Heart left ventricle (tissue), 16 donors: ENCODE measurements around the gene CNGA3. TPM values are rescaled to one million over a fixed set of nuclear protein-coding genes. Genes with fewer than 3 reads are reported as not detected.

Experiments
- ATAC-seq, 4 donors: fragments of 200-7000 bp; cut with Tn5 transposase; one replicate each; pipeline ENCODE4 v1.9.1; 2020 to 2022; ENCODE audit warnings: moderate library complexity in 4 of 4, mild to moderate bottlenecking in 3 of 4, moderate number of reproducible peaks in 1 of 4
- DNase-seq, 5 donors: peaks; one replicate each; pipeline ENCODE4 v3.0.0-alpha.2; 2020
- H3K27ac ChIP-seq, 12 donors: fragments of 200-600 bp; sonication (generic) in 4 of 12; one replicate each; pipeline versions ENCODE4 v1.5.0 to v1.8.0; 2016 to 2022; ENCODE audit warnings: mild to moderate bottlenecking in 2 of 12
- H3K27me3 ChIP-seq, 9 donors: fragments of 200-600 bp; sonication (generic) in 2 of 9; one replicate each; pipeline versions ENCODE4 v1.5.1 to v1.8.0; 2016 to 2022; ENCODE audit warnings: mild to moderate bottlenecking in 3 of 9
- H3K36me3 ChIP-seq, 9 donors: fragments of 200-600 bp; sonication (generic) in 2 of 9; one replicate each; pipeline versions ENCODE4 v1.5.0 to v1.8.0; 2018 to 2022; ENCODE audit warnings: mild to moderate bottlenecking in 2 of 9
- H3K4me1 ChIP-seq, 12 donors: fragments of 200-600 bp; sonication (generic) in 4 of 12; one replicate each; pipeline versions ENCODE4 v1.5.0 to v1.8.0; 2016 to 2022; ENCODE audit warnings: mild to moderate bottlenecking in 3 of 12
- H3K4me3 ChIP-seq, 12 donors: fragments of 200-600 bp; sonication (generic) in 4 of 12; one replicate each; pipeline versions ENCODE4 v1.5.0 to v1.8.0; 2017 to 2022; ENCODE audit warnings: mild to moderate bottlenecking in 9 of 12, moderate library complexity in 4 of 12
- H3K9me3 ChIP-seq, 12 donors: fragments of 200-600 bp; sonication (generic) in 4 of 12; one replicate each; pipeline versions ENCODE4 v1.5.0 to v1.8.0; 2016 to 2022; ENCODE audit warnings: mild to moderate bottlenecking in 1 of 12
- POLR2A ChIP-seq, 2 donors: fragments of 450-650 bp; IDR thresholded peaks; one replicate each; pipeline ENCODE4 v1.6.1; 2017; ENCODE audit warnings: antibody characterized with exemption in 2 of 2, mild to moderate bottlenecking in 2 of 2, moderate library complexity in 2 of 2
- WGBS, 4 donors: extraction: QIAGEN DNeasy Blood & Tissue Kit in 2 of 4; methylation state at CpG; one replicate each; pipeline versions ENCODE4 v1.1.5 to v1.1.7; 2013 to 2018; 5-methylcytosine and 5-hydroxymethylcytosine counted together
- intact Hi-C, 10 donors: fragments of 100-400 bp; cut with DNase I; formaldehyde crosslinking; loops; one replicate each; pipeline versions ENCODE4 v1.11.1 to v1.14.2; 2022
- polyA plus RNA-seq, 2 donors: library from polyadenylated mRNA; stranded (reverse); fragments of 200-250 nt; gene quantifications; one replicate each; pipeline ENCODE4 v1.2.3, GENCODE V29; 2013
- total RNA-seq, 9 donors: library from RNA; depleted of rRNA in 2 of 9; stranded (reverse); fragments of >200 nt in 2 of 9; fragmentation: NEBNext Ultra II Directional in 3 of 9; extraction: Animal tissue kit (Norgen Biotek cat#: 25700) in 3 of 9; gene quantifications; one replicate each; pipeline versions ENCODE4 v1.1.0 to v1.2.4, GENCODE V29; 2016 to 2023
- TF ChIP-seq, protein P1 (sequence below), 12 donors: fragments of 200-600 bp; sonication (generic) in 4 of 12; IDR thresholded peaks; one replicate each; pipeline versions ENCODE4 v1.5.0 to v1.8.0; 2018 to 2022; ENCODE audit warnings: antibody characterized with exemption in 12 of 12, mild to moderate bottlenecking in 5 of 12
- donor health status: ischemic (EF 13 %, LVEDD 7.1; RV severe dilation, severe dysfunction).
- donor health status: healthy with polysubstance abuse.
- donor health status: DM: no; HTN: yes; CAD: no.
- donor health status: DM: no; HTN: no; CAD: no.
- donor health status: ischemic (EF 25% LVEDD 6.9; RV normal size, moderate dysfunction).
- donor health status: ischemic (EF 25% LVEDD 5.7; RV mildly dilated, moderate dysfunction).
- donor health status: healthy.
- donor health status: DM: yes; HTN: yes; CAD: no.
- donor health status: ischemic (EF 35%, LVEDD 5.7; RV mildly dilated, moderate dysfunction).
- donor health status: nonischemic (EF 11% LVEDD 7.7; RV severe dilation, severe dysfunction).
- donor health status: DM: yes; HTN: yes; CAD: no.
- donor health status: PGD.
- donor health status: ischemic (EF 29% LVEDD 5.4; RV normal size, mild dysfunction).
- donor health status: nonischemic (EF 23%, LVEDD 6.1; RV moderate dilation, normal function).

CNGA3 gene
- total and polyA plus RNA-seq, 11 donors = 0.43 TPM; not detected in 10

DNA sequence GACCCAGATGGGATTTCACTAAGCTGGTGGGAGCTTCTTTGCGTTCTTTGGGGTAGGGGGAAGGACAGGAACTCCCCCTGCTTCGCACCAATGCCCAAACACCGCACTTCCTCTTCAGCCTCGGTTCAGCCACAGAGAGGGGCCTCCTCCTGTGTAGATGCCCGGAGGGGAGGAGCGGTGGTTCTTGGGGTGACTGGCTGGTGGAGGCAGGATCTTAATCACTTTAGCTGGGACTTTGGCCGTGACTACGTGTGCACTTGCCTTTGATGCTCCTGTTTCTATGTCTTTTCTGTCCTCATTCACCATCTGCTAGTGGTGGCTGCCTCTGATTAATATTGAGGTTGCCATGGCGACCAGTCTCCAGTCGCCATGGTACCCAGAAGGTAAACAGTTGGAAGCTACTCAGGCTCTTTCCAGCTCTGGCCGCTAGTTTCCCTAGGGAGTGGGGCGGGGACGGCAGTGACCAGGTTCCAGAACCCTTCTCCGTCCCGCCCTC is 1.9 kb downstream of the CNGA3 start:
- no peak for TF ChIP-seq POLR2A (IDR thresholded peaks at IDR 0.05)
- TF ChIP-seq, protein P1, sequence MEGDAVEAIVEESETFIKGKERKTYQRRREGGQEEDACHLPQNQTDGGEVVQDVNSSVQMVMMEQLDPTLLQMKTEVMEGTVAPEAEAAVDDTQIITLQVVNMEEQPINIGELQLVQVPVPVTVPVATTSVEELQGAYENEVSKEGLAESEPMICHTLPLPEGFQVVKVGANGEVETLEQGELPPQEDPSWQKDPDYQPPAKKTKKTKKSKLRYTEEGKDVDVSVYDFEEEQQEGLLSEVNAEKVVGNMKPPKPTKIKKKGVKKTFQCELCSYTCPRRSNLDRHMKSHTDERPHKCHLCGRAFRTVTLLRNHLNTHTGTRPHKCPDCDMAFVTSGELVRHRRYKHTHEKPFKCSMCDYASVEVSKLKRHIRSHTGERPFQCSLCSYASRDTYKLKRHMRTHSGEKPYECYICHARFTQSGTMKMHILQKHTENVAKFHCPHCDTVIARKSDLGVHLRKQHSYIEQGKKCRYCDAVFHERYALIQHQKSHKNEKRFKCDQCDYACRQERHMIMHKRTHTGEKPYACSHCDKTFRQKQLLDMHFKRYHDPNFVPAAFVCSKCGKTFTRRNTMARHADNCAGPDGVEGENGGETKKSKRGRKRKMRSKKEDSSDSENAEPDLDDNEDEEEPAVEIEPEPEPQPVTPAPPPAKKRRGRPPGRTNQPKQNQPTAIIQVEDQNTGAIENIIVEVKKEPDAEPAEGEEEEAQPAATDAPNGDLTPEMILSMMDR (IDR thresholded peaks at IDR 0.05) = no peak
- H3K4me1 ChIP-seq = peaks cover 0 to 17% (median 6%) of the 10 kb centered on the region in 12 donors
- H3K27me3 ChIP-seq = peaks cover 31 to 85% (median 48%) of the 10 kb centered on the region in 9 donors
- intact Hi-C loops = no loop called here
- no peaks in the 10 kb centered on the region for H3K9me3 ChIP-seq
- H3K27ac ChIP-seq = no peak overlapping the region
- H3K36me3 ChIP-seq = no peaks in the 10 kb centered on the region
- ATAC-seq (no peak), DNase-seq (no peak)
- WGBS, 4 donors = 5 to 7% (median 6%) methylated on average over 15 of the region's 15 CpGs
- H3K4me3 ChIP-seq = no peak overlapping the region

- 89 to 93% (median 92%) methylated on average over 1 of the region's 1 CpG for WGBS, 4 donors
- intact Hi-C loops = no loop called here
- H3K36me3 ChIP-seq = no peaks in the 10 kb centered on the region
- H3K27ac ChIP-seq = no peak overlapping the region
- peaks cover 0 to 17% (median 6%) of the 10 kb centered on the region in 12 donors for H3K4me1 ChIP-seq
- DNase-seq = no peak
- H3K4me3 ChIP-seq = no peak overlapping the region
- peaks cover 31 to 69% (median 45%) of the 10 kb centered on the region in 9 donors for H3K27me3 ChIP-seq
- TF ChIP-seq POLR2A (IDR thresholded peaks at IDR 0.05) = no peak
- H3K9me3 ChIP-seq = peaks cover 0 to 4% (median 0%) of the 10 kb centered on the region in 12 donors
- no peak for ATAC-seq
Observed at GRCh38 chr2:98350411-98350810, 4.2 kb downstream of the CNGA3 start.

DNA sequence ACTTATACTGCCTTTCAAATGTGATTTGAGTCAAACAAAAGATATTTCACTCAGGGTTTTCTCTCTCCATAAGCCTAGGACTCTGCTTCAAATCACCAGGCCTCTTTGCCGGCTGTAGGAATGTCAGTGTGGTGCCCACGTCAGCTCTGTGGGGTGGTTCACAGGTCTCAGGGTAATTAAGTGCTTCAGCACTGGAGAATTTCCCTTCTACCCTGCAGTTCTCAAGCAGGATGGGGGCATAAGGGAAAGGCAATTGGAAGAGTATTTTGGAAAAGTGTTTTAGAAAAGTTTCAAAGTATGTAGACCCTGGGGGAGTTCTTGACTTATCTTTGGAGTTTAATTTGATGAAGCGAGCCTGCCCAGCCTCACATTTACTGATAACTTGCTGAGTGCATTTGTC is 9.6 kb downstream of the CNGA3 start:
- H3K36me3 ChIP-seq = no peaks in the 10 kb centered on the region
- H3K4me3 ChIP-seq = no peak overlapping the region
- 32 to 50% (median 39%) methylated on average over 3 of the region's 3 CpGs for WGBS, 4 donors
- no peak overlapping the region for H3K27ac ChIP-seq
- DNase-seq = no peak
- no peak for ATAC-seq
- TF ChIP-seq, protein P1 (IDR thresholded peaks at IDR 0.05) = no peak
- no peak for TF ChIP-seq POLR2A (IDR thresholded peaks at IDR 0.05)
- H3K9me3 ChIP-seq = peaks cover 0 to 4% (median 0%) of the 10 kb centered on the region in 12 donors
- no peaks in the 10 kb centered on the region for H3K4me1 ChIP-seq
- intact Hi-C loops = no loop called here
- H3K27me3 ChIP-seq = peaks cover 0 to 22% (median 0%) of the 10 kb centered on the region in 9 donors

DNA sequence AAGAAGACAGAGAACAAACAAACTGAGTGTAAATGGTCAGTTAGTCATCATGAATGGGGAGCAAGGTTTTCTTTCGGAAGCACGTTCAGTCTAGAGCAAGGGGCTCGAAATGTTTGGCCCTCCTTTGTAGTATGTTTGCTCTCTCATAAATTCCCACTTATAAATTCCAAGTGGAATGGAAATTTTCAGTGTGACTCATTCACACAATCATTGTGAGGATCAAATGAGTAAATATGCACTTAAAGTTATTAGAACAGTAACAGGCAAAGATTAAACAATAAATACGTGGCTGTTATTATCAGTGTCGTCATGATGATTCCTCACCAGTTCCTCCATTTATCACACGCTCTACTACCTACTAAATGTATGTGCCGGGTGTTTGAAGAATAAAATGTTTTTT is 10.5 kb downstream of the CNGA3 start:
- ATAC-seq (no peak), DNase-seq (no peak)
- intact Hi-C loops = no loop called here

More for the DNA sequence above, 10.5 kb downstream of the CNGA3 start:
- Histone ChIP-seq H3K36me3 (no peaks in the 10 kb centered on the region), H3K4me3 (no peak overlapping the region), H3K27me3 (peaks cover 0 to 19% (median 0%) of the 10 kb centered on the region in 9 donors), H3K9me3 (peaks cover 0 to 4% (median 0%) of the 10 kb centered on the region in 12 donors), H3K27ac (no peak overlapping the region), H3K4me1 (no peaks in the 10 kb centered on the region)
- TF ChIP-seq, protein P1 (IDR thresholded peaks at IDR 0.05) = no peak
- no peak for TF ChIP-seq POLR2A (IDR thresholded peaks at IDR 0.05)
- 83 to 87% (median 85%) methylated on average over 7 of the region's 7 CpGs for WGBS, 4 donors
